GM21423 (cell line): Measurements from ENCODE around the gene RIMBP2.

Experiments used
- ATAC-seq: cut with Tn5 transposase; IDR thresholded peaks from one replicate; pipeline ENCODE4 v1.9.1; 2021; ENCODE audit warnings: mild to moderate bottlenecking, moderate library complexity; ENCODE audit not compliant: unreplicated experiment

Gene RIMBP2

DNA sequence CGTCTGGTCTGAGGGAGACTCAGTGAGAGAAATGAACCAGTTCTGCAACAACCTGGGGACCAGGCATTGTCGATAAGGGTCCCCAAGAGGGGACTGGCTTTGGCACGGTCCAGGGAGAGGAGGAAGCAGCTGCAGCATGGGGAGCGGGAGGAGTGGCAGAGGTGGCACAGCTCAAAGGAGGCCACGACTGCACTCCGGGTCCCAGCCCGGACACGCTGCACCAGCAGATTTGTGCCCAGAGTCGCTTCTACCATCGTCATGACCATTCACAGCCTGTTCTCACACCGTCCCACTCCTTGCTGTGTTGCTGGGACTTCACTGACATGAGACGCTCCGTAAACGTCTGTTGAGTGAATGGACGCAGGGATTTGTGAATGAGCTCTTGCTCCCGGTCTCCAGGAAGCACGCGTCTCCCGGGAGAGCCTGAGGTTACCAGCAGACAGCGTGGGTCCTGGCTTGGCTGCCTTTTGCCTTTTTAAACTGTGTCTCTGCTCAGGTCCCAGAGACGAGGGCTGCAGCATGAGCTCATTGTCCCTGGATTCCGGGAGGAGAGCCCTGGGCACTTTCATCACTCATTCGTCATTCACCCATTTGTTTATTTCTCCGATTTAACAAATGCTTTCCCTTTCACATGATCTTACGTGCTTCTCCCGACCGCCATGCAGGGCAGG, 241.4 kb downstream of the RIMBP2 start:
- no peak for ATAC-seq

DNA sequence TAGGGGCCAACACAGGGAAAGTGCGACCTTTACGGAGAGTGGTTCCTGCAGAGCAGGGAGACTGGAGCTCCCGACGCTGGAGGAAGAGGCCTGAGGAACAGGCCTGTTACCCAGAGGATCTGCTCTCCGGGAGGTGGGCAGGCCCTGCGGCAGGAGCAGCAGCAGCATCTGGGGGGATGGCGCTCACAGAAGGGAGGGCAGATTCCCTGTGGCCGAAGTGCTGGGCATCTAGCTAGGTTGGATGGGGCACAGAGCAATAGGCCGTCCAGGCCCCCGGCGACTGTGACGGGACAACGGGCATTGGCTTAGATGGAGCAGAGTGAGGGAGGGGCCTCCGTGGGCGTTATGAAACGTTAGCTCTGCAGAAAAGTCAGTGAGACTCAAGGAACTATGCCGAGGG, 242.8 kb downstream of the RIMBP2 start:
- no peak for ATAC-seq

DNA sequence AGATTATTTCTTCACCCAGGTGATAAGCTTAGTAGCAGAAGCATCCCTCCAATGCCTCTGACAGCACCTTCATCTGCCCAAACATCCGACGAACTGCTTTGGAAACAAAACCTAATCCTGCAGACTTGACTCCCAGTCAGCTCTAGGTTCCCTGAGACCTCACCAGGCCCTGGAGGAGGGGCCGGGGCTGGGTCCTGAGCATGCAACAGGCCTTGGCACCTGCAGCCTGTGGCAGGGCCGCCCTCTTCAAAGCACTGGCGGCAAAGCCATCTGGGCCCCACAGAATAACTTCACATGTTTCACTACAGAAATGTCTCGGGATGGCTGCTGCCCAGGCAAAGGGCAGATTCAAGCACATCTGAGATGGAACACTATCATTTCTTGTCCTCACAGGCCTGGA, 245.1 kb downstream of the RIMBP2 start:
- no peak for ATAC-seq

DNA sequence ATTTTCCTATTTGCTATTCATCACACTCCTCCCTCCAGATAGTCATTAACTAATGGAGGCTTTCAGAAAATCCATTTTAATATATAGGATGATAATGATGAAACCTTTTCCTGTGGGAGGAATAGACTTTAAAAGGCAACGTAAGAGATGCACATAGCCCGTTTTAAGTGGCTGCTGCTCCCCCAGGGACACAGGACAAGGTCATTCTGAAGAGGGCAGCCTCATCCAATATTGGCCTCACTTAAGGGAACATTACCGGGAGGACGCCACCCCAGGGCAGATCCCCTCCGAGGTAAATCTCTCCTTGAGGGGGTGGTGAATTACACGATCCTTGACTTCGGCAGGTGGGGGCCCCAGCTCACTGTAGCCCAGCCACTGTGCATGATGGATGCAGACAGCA, 246.5 kb downstream of the RIMBP2 start:
- ATAC-seq: no peak

DNA sequence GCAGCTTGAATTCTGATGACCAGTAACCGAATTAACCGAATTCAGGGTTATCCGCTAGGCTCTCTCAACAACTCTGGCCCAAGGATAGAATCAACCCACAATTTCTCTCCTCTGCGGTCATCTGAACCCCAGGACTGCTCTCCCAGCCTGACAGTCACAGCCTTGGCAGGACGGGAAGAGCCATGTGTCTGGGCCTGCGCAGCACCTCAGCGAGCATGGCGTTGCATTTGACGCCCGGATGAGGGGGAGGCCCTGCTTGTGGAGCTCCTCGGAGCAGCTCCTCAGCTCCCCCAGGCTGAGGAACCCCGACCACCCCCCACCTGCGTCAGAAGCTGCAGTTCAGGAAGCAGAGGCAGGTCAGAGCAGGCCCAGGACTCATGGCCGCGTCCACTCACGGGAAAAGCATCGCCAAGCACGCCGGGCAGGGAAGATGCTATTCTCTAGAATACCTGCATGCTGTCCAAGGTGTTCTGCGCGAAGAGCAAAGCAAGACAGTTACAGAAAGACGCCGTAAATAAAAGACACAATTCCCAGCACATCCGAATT, 247.3 kb downstream of the RIMBP2 start:
- ATAC-seq: no peak

DNA sequence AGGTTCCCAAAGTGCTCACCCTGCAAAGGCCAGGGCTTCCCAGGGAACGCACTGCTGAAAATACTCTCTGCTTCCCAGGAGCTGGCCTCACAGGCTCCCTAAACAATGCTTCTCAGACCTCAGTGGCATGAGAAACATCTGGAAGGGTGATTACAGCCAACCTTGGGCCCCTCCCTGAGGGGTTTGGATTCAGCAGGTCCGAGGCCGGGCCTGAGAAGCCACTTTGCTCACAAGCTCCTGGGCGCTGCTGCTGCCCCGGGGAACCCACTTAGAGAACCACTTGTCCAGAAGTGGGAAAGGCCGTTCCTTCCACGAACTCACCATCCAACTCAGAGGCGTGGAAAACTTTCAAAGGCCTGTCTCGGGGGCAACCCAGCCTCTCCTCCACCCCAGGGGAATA, 247.9 kb downstream of the RIMBP2 start:
- no peak for ATAC-seq

DNA sequence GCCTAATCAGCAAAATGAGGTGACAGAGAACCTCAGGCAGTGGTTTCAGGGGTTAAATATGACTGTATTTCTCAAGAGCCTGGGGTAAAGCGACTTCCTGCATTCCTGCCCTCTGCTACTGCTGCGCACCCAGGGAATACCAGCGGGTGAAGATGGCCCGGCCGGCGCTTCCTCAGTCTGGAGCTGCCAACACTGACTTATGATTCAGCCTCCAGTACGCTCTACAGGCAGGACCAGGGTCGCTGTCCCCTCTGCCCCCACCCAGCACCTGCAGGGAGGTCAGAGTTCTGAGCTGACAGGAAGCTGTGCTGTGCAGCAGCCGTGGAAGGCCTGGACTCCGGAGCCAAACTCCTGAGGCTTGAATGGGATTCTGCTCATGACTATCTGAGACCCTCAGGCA, 250.5 kb downstream of the RIMBP2 start:
- no peak for ATAC-seq

DNA sequence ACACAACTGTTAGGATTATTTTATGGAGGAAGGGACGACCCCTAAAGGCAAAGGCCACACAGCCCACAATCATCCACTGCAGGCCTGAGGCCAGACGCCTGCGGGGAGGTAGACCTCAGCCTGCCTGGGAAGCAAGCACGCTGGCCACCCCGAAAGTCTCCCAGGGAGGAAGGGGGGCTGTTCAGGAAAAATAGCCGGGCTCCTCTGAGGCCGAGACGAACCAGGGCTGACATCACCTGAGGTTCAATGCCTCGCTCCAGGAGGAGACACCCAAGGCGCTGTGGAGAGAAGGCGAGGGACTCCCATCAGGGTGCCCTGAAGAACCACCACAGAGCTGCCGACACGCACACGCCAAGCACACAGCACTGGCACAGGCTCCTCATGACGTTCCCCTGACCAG, 251.1 kb downstream of the RIMBP2 start:
- ATAC-seq: no peak

DNA sequence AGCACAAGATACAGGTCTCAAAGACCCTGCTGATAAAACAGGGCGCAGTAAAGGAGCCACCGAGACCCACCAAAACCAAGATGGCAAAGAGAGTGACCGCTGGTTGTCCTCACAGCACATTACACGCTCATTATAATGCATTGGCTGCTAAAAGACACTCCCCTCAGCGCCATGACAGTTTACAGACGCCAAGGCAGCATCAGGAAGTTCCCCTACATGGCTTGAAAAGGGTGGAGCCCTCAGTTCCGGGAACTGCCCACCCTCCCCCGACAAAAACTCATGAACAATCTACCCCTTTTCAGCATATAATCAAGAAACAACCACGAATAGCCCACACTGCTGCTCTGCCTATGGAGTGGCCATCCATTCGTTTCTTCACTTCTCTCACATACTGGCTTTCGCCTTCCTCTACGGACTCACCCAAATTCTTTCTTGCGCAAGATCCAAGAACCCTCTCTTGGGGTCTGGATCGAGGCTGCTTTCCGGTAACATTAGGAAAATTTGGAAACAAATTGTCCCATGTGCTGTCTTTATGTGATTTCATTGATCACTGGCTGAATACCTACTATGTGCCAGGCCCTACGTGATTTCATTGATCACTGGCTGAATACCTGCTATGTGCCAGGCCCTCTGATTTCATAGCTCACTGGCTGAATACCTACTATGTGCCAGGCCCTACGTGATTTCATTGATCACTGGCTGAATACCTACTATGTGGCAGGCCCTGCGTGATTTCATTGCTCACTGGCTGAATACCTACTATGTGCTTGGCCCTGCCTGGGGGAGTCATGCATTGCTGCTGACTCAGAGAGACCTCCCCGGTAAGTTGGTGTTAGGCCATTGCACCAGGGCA, 252.1 kb downstream of the RIMBP2 start:
- ATAC-seq: no peak

DNA sequence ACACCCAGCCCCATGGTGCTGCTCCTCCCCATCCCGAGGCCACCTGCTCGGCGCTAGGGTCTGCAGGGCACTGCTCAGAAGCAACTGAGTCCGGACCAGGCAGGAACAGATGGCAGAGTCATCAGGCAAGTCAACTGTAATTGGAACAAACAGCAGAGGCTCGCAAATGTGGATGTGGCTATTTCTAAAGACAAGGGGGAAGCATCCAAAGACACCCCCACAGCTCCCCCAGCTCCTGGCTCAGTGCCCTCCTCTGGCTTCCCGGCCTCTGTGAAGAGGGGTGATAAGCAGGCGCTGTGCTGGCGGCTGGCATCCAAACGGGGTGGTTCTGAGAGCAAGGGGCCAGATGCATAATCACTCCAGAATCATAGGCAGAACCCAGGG, 252.8 kb downstream of the RIMBP2 start:
- ATAC-seq: no peak

DNA sequence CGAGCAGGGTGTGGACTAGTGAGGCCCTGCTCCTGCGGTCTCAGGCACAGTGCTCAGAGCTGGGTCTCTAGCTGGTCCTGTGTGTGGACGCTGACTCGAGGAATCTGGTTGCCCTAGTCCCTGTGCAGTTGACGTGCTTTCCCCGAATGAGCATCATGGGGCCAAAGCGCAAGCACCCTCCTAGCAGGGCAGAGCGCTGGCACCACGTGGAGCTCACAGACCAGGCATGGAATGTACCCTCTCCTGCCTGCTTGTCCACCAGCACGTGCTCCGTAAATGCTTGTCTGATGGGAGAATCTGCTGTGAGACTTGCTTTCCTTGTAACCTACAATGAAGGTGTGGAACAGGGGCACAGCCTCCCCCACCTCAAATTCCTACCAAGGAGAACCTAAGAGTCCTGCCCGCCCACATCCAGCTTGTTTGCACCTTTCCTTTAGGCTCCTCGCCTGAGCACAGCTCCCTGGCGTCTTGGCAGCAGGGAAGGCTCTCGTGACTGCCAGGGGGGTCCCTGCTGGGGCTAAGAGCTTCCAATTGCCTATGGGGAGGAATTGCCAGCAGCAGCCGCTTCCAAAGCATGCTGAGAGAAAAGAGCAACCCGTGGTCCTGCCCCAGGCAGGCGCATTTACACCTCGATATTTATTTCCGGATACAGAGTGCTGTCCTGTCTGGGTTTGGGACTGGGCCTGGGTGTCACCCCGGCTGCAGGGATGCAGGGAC, 253.4 kb downstream of the RIMBP2 start:
- ATAC-seq: no peak

DNA sequence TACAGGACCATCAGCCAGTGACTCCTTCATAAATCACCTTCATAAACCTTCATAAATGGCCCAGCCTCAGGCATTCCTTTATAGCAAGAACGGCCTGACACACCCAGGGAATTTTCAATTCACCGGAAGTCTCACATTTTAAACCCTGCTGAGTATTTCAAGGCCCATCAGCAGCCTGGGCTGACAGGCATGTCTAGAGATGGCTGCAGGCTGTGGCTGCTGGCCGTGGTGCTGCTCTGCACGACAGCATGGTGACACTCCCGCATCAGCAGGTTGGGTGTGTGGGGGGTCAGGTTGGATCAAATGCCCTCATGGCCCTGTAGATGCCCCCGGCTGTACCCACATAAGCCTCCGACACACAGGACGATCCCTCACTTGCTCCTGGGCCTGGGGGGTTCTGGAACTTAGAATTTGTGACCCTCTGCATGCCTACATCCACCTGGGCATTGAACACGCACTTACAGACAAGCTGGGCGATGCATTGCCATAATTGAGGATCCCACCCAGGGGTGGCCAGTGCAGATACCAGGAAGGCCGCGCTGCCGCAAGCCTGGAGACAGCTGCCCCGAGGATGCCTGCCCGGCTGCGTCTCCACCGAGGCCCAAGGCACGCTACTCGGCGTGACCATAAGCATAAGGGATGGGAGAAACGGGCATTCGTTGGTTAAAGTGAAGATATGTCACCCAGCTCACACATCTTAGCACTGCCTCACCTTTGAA, 254.1 kb downstream of the RIMBP2 start:
- ATAC-seq: no peak

DNA sequence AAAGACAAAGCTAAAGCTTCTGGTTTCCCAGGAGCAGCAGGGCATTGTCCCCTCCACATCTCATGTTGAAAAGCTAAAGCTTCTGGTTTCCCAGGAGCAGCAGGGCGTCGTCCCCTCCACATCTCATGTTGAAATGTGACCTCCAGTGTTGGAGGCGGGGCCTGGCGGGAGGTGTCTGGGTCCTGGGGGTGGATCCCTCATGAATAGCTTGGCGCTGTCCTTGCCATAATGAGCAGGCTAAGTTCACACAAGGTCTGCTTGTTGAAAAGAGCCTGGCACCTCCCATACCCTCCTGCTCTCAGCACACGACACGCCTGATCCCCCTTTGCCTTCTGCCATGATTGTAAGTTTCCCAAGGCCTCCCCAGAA, 254.7 kb downstream of the RIMBP2 start:
- no peak for ATAC-seq

DNA sequence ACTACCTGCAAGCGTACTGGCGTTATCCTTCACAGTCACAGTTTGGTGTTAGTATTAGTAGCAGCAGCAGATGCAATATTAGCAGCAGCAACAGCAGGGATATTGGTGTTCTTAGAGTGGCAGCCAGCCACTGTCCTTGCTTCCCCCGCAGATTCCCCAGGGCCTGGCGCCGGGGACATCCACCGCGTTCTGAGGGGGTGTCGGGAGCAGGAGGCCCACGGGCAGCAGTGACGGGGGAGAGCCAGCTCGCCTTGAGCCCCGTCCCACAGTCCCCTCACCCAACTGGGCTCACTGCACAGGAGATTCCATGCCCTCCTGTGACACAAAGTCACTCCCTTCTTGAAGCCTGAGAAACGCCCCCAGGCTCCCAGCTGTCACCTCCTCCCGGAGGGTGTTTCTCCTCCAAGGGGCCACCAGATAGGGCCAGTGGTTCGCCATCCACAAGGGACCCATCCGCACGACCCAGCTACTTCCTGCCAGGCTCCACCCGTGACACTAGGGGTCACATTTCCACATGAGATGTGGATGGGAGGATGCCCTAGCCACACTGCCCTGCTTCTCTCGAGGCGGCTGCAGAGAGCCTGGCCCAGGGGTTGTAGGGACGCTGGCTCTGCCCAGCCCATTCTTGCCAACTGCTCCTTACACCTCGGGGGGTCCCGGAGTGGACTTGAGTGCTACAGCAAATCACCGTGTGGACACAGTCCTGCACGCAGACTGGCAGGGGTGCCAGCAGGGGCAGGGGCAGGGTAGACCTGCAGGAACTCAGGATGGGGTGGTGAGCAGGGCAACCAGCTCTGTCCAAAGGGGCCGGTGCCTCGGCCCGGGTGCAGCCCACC, 255.3 kb downstream of the RIMBP2 start:
- no peak for ATAC-seq

DNA sequence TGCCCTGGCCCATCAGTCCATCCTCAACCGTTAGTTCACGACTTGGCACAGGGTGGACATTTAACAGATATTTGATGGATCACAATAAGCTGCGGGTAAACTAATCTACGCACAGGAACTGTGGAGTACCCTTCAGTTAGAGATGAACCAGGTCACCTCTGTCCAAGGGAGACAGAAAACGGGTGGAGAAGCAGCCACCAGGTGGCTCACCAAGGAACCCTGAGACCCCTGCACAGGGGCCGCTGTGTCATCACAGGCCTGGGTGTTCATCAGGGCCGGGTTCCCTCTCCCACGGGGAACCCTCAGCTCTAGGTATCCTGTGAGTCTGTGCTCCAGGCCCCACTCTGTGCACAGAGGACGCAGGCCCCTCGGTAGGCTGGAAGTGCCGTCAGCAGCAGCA, 256.2 kb downstream of the RIMBP2 start:
- no peak for ATAC-seq

DNA sequence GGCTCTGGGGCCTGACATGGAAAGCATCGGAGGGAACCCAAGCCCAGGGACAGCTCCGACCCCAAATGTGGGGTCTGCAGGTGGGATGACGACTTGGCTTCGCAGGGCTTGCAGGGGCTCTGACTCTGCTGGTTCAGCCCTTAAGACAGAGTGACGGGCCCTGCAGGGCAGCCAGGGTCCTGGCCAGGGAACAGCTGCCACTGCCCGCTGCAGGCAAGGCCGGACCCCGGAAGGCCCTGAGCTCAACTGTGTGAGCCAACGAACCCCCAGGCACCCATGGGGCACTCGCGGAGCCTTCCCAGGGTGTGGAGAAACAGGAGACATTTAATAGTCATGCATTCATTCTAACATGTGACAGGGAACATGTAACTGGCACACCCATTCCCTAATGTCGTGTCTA, 257.8 kb downstream of the RIMBP2 start:
- ATAC-seq: no peak

DNA sequence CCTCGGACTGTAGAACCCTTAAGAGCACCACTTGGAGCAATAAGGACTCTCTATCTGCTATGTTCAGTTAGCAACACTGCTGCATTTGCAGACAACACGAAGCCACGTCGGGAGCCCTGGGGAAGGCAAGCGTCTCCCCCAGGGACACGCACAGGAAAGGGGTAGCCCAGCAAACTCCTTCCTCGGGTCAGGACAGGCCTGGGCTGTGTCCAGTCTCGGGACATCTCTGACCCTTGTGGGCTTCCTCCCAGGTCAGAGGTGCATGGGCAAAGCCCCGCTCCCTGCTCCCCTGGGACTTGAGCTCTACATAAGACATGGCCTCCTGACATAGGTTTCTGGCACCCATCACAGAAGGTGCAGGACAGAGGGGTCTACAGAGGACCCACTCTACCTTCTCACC, 258.9 kb downstream of the RIMBP2 start:
- ATAC-seq: no peak

DNA sequence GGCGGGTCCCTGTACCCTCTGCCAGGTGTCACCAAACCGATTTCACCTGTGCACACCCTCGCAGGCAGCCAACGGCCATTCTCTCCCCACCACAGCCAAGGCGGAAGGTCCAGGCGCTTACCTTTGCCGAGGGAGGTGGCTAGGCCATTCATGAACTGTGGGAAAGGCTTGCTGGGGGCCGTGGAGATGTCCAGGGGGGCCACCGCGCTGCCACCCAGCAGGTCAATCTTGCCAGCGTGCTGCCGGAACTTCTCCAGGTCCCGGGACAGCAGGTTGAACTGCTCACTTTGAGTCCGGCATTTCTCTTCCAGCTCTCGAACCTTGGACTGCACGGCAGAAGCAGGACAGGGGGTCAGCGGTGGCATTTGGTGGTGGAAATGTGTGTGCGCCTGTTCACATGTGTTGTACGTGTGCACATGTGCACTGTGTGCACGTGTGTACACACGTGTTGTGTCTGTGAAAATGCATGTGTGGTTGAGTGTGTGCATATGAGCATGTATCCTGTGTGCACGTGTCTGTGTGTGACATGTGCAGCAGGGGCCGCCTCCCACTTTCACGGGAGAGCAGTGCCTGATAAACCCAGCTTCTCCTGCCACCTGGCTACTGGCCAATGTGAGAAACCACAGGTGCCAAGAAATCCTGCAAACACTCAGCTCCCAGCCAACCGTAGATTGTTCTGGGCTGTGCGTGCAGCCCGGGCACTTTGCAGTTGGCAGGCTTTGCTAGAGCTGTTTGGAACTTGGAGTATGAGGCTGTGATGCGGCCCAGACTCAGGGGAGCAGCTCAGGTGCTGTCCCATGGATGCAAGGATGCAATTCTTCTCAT, 259.5 kb downstream of the RIMBP2 start:
- ATAC-seq: no peak

DNA sequence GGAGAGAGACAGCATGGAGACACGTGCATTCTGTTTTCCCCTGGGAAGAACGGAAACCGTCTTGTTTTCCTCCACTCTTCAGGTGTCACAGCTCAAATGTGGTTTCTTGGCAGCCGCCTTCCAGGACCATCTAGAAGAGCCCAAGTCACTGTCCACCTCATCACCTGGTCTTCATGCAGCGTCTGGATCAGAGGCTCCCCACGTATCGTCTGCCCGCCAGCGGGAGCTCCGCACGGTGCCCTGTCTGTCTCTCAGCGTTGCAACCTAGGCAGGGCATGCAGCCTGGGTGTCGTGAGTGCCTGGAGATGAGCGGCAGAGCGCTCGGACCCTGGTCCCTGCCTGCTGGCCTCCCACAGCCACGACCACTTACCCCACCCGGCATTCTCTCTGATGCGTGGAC, 260.9 kb downstream of the RIMBP2 start:
- ATAC-seq: no peak
